Stimulated activated CD4-positive, alpha-beta T cell treated with anti-CD3 and anti-CD28 coated beads, TNF-alpha, amount 100 ng/mL, for 48 hours (primary cell): Measurements from ENCODE around the gene MMP10.

Source experiments
- DNase-seq, 3 donors: peaks; one replicate each; pipeline ENCODE4 v3.0.0-alpha.2; 2020; ENCODE audit warnings: low read depth in 3 of 3

MMP10 gene

GRCh38 chr11:102729849-102730815 is 50.3 kb downstream of the MMP10 start:
- no peak for DNase-seq

DNA sequence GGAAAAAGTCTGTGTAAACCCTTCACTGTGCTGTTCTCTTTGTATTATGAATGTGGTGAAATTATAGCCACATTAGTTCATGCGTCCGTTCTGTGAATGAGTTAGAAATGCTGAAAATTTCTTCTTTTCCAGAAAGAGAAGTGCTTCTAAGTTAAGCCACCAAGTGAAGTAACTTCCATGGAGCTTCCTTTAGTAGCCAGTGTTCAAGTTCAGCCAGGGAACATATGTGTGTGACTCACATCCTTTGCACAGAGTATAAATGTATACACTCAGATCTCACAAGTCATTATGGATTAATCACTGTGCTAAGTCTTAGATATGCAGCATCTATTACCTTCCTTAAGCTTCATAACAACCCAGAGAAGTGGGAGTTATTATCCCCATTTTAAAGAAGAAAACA is 52.5 kb downstream of the MMP10 start:
- DNase-seq = no peak

DNA sequence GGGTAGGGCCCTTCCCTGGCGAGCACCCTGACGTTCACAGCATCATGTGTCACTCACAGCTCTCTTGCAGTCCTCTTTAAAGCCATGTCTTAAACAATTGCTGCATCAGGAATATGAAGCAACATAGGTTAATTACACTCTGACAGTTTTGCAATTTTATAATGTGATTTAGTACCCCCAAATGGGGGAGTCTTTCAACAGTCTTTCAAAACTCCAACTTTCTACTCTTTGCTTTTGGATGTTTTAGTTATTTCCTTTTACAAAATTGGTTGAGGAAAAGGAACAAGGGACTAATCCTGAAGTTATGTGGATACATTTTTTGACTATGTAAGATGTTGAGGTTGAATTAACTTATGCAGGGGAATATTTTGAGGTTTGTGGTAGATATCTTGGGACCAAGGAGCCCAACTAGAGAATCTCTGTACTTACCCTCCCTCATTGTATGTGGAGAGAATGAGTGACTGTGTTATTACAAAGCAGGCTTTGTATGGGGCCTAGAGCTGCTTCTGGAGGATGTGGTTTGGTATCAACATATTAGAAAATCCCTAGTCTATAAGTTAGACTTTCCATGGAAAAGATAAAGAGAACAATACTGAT is 55.4 kb downstream of the MMP10 start, which contains the start of gene MMP8:
Gene MMP8, minus strand, starts transcription at position 51 of the 597 bp plus-strand sequence. CDS start 99 bp downstream, outside the sequence.
- no peak for DNase-seq

DNA sequence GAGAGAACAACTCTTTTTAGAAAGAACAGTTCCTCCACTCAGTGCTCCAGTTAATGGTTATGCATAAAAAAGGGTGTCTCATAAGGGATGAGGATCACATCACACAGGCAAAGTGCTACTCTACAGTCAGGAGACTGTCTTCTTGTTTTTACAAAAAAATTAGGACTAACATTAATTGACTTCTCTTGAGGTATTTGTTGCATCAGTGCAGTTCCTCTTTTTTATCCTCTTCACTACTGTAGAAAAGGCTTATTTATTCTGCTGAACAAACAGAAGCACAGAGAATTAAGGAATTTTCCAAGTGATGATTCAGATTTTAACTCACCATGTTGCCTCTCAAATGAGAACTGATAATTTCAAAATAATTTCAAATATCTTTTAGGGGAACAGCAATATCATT is 57.6 kb downstream of the MMP10 start:
- DNase-seq = no peak
